H1 (cell line): ENCODE measurements around the gene SMOC2.

Experiments
- CEBPB ChIP-seq: IDR thresholded peaks from 2 replicates; pipeline ENCODE4 v1.6.1; 2012; ENCODE audit warnings: low read depth, low read length
- CHD2 ChIP-seq: IDR thresholded peaks from 2 replicates; pipeline ENCODE4 v1.6.1; 2012; ENCODE audit warnings: low read length, improper control_type of control experiment
- HDAC2 ChIP-seq, 2 experiments: fragments of 300-600 bp in 1 of 2; sonication (generic) in 1 of 2; IDR thresholded peaks; 2 replicates each; pipeline ENCODE4 v1.6.1; 2011 to 2012; ENCODE audit warnings: low read depth in 2 of 2, low read length in 2 of 2, mild to moderate bottlenecking in 2 of 2, moderate library complexity in 2 of 2, borderline replicate concordance in 1 of 2, inconsistent platforms in 1 of 2
- NRF1 ChIP-seq: IDR thresholded peaks from 2 replicates; pipeline ENCODE4 v1.6.1; 2011; ENCODE audit warnings: mild to moderate bottlenecking, low read depth, low read length, improper control_type of control experiment
- PHF8 ChIP-seq: fragments of 200-600 bp; sonication (generic); conservative IDR thresholded peaks from 2 replicates; pipeline ENCODE4 v1.7.1; 2012; ENCODE audit warnings: low read depth, mild to moderate bottlenecking, inconsistent platforms, low read length, moderate library complexity
- POLR2A ChIP-seq, 2 experiments: IDR thresholded peaks; 1 replicate in 1 of 2; 2 replicates in 1 of 2; pipeline ENCODE4 v1.6.1; 2011; ENCODE audit warnings: low read depth in 2 of 2, low read length in 2 of 2, mild to moderate bottlenecking in 2 of 2; ENCODE audit errors: control extremely low read depth in 1 of 2
- POLR2AphosphoS5 ChIP-seq: IDR thresholded peaks from 2 replicates; pipeline ENCODE4 v1.6.1; 2011; ENCODE audit warnings: low read depth, low read length
- RXRA ChIP-seq: IDR thresholded peaks from 2 replicates; pipeline ENCODE4 v1.6.1; 2011; ENCODE audit warnings: low read depth, mild to moderate bottlenecking, low read length, moderate library complexity; ENCODE audit not compliant: insufficient read depth
- SIX5 ChIP-seq: IDR thresholded peaks from 2 replicates; pipeline ENCODE4 v1.6.1; 2011; ENCODE audit warnings: mild to moderate bottlenecking, low read depth, low read length
- SP1 ChIP-seq: IDR thresholded peaks from 2 replicates; pipeline ENCODE4 v1.6.1; 2011; ENCODE audit warnings: low read depth, low read length
- TF ChIP-seq, protein P1 (sequence below), 3 experiments: IDR thresholded peaks; 1 replicate in 2 of 3; 2 replicates in 1 of 3; pipeline versions ENCODE4 v1.5.1 to v1.6.1; 2011; ENCODE audit warnings: low read length in 3 of 3, mild to moderate bottlenecking in 3 of 3, inconsistent platforms in 2 of 3, low read depth in 1 of 3, moderate library complexity in 1 of 3; ENCODE audit not compliant: insufficient read depth in 1 of 3; ENCODE audit errors: control extremely low read depth in 1 of 3
- TF ChIP-seq, protein P2 (sequence below): IDR thresholded peaks from 2 replicates; pipeline ENCODE4 v1.6.1; 2012; ENCODE audit warnings: inconsistent platforms

DNA sequence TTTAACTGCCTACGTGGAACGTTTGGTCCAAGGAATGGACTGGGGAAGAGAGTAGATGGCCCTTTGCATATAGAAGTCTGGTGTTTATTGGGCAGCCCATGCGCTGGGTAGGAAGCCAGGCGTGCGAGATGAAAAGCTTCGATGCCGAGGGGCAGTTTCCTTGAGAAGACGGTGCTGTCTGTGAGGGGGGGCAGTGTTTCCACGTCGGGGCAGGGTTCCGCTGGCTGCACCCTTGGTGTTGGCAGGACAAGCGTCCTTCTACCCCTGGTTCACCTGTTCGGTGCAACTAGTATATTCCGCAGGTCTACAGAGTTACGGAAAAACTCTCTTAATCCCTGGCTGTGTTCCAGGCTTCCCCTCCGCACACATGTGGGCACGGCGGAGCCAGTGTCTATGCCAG lies 88.2 kb downstream of the SMOC2 start:
- TF ChIP-seq RXRA = no peak
- no peak for TF ChIP-seq NRF1
- no peak for TF ChIP-seq CHD2
- no peak for TF ChIP-seq PHF8
- no peak for TF ChIP-seq SP1
- TF ChIP-seq, protein P1, sequence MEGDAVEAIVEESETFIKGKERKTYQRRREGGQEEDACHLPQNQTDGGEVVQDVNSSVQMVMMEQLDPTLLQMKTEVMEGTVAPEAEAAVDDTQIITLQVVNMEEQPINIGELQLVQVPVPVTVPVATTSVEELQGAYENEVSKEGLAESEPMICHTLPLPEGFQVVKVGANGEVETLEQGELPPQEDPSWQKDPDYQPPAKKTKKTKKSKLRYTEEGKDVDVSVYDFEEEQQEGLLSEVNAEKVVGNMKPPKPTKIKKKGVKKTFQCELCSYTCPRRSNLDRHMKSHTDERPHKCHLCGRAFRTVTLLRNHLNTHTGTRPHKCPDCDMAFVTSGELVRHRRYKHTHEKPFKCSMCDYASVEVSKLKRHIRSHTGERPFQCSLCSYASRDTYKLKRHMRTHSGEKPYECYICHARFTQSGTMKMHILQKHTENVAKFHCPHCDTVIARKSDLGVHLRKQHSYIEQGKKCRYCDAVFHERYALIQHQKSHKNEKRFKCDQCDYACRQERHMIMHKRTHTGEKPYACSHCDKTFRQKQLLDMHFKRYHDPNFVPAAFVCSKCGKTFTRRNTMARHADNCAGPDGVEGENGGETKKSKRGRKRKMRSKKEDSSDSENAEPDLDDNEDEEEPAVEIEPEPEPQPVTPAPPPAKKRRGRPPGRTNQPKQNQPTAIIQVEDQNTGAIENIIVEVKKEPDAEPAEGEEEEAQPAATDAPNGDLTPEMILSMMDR (IDR thresholded peaks at IDR 0.05; ENCODE audit: control extremely low read depth in 1 of 3, insufficient read depth in 1 of 3, low read depth in 1 of 3, low read length in 3 of 3) = no peak
- no peak for TF ChIP-seq CEBPB
- no peak for TF ChIP-seq POLR2A (IDR thresholded peaks at IDR 0.05; ENCODE audit: control extremely low read depth in 1 of 2, low read depth in 2 of 2, low read length in 2 of 2)
- TF ChIP-seq, protein P2, sequence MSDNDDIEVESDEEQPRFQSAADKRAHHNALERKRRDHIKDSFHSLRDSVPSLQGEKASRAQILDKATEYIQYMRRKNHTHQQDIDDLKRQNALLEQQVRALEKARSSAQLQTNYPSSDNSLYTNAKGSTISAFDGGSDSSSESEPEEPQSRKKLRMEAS = no peak
- TF ChIP-seq SIX5 = no peak
- TF ChIP-seq HDAC2 (IDR thresholded peaks at IDR 0.05; ENCODE audit: borderline replicate concordance in 1 of 2, low read depth in 2 of 2, low read length in 2 of 2) = no peak
- TF ChIP-seq POLR2AphosphoS5 = no peak
